Liver (tissue), 9 donors: ENCODE measurements around the gene CDK9. TPM values are rescaled to one million over a fixed set of nuclear protein-coding genes. Genes with fewer than 3 reads are reported as not detected.

Source experiments
- DNase-seq: peaks from one replicate; pipeline ENCODE4 v3.0.0-alpha.2; 2017; ENCODE audit warnings: low spot score
- H3K27ac ChIP-seq, 2 donors: one replicate each; pipeline ENCODE4 v1.7.0; 2013; ENCODE audit warnings: inconsistent platforms in 2 of 2, low read length in 2 of 2, control low read depth in 1 of 2, low read depth in 1 of 2, mild to moderate bottlenecking in 1 of 2
- H3K27me3 ChIP-seq, 4 donors: one replicate each; pipeline versions ENCODE4 v1.6.1 to v1.7.0; 2013; ENCODE audit warnings: low read length in 3 of 4, inconsistent platforms in 1 of 4, mild to moderate bottlenecking in 1 of 4, moderate library complexity in 1 of 4; ENCODE audit not compliant: control insufficient read depth in 4 of 4, insufficient read depth in 4 of 4
- H3K36me3 ChIP-seq, 4 donors: one replicate each; pipeline versions ENCODE4 v1.6.1 to v1.7.0; 2013; ENCODE audit warnings: low read length in 3 of 4, mild to moderate bottlenecking in 3 of 4, low read depth in 1 of 4, moderate library complexity in 1 of 4; ENCODE audit not compliant: control insufficient read depth in 4 of 4, insufficient read depth in 3 of 4
- H3K4me1 ChIP-seq, 4 donors: one replicate each; pipeline versions ENCODE4 v1.6.1 to v1.7.0; 2013; ENCODE audit warnings: low read length in 3 of 4, mild to moderate bottlenecking in 3 of 4, moderate library complexity in 1 of 4; ENCODE audit not compliant: control insufficient read depth in 4 of 4, insufficient read depth in 4 of 4
- H3K4me3 ChIP-seq, 3 donors: one replicate each; pipeline versions ENCODE4 v1.6.1 to v1.7.0; 2013; ENCODE audit warnings: low read length in 3 of 3, control low read depth in 1 of 3, low read depth in 1 of 3, mild to moderate bottlenecking in 1 of 3
- H3K9ac ChIP-seq, 2 donors: one replicate each; pipeline ENCODE4 v1.7.0; 2013; ENCODE audit warnings: low read length in 2 of 2, mild to moderate bottlenecking in 2 of 2, moderate library complexity in 2 of 2, control low read depth in 1 of 2, low read depth in 1 of 2
- H3K9me3 ChIP-seq, 4 donors: one replicate each; pipeline versions ENCODE4 v1.6.1 to v1.7.0; 2013; ENCODE audit warnings: low read length in 3 of 4; ENCODE audit not compliant: control insufficient read depth in 4 of 4
- ATF3 ChIP-seq: IDR thresholded peaks from 2 replicates; pipeline ENCODE4 v1.6.1; 2016; ENCODE audit warnings: antibody characterized with exemption
- EGR1 ChIP-seq, 2 donors: IDR thresholded peaks; 2 replicates each; pipeline ENCODE4 v1.6.1; 2016 to 2018; ENCODE audit warnings: antibody characterized with exemption in 2 of 2, low read depth in 2 of 2
- FOXA1 ChIP-seq: IDR thresholded peaks from 2 replicates; pipeline ENCODE4 v1.6.1; 2016; ENCODE audit warnings: antibody characterized with exemption
- FOXA2 ChIP-seq: IDR thresholded peaks from 2 replicates; pipeline ENCODE4 v1.6.1; 2016; ENCODE audit warnings: antibody characterized with exemption
- GABPA ChIP-seq, 2 donors: IDR thresholded peaks in 1 of 2; conservative IDR thresholded peaks in 1 of 2; 2 replicates each; pipeline ENCODE4 v1.6.1; 2016; ENCODE audit warnings: antibody characterized with exemption in 2 of 2, mild to moderate bottlenecking in 1 of 2, moderate library complexity in 1 of 2
- HNF4A ChIP-seq, 2 donors: conservative IDR thresholded peaks; 2 replicates each; pipeline ENCODE4 v1.6.1; 2016; ENCODE audit warnings: antibody characterized with exemption in 2 of 2, mild to moderate bottlenecking in 2 of 2
- HNF4G ChIP-seq: IDR thresholded peaks from 2 replicates; pipeline ENCODE4 v1.6.1; 2016; ENCODE audit warnings: antibody characterized with exemption
- JUND ChIP-seq, 2 donors: IDR thresholded peaks; 2 replicates each; pipeline ENCODE4 v1.6.1; 2016; ENCODE audit warnings: antibody characterized with exemption in 2 of 2
- NR2F2 ChIP-seq: IDR thresholded peaks from 2 replicates; pipeline ENCODE4 v1.6.1; 2016; ENCODE audit warnings: antibody characterized with exemption
- RAD21 ChIP-seq, 2 donors: IDR thresholded peaks; 2 replicates each; pipeline ENCODE4 v1.6.1; 2016; ENCODE audit warnings: antibody characterized with exemption in 2 of 2, mild to moderate bottlenecking in 2 of 2
- REST ChIP-seq: IDR thresholded peaks from 2 replicates; pipeline ENCODE4 v1.6.1; 2016; ENCODE audit warnings: antibody characterized with exemption, mild to moderate bottlenecking
- RXRA ChIP-seq, 2 donors: IDR thresholded peaks; 2 replicates each; pipeline ENCODE4 v1.6.1; 2017 to 2018; ENCODE audit warnings: antibody characterized with exemption in 2 of 2, mild to moderate bottlenecking in 1 of 2
- SP1 ChIP-seq: IDR thresholded peaks from 2 replicates; pipeline ENCODE4 v1.6.1; 2018; ENCODE audit warnings: antibody characterized with exemption, mild to moderate bottlenecking
- TAF1 ChIP-seq: conservative IDR thresholded peaks from 2 replicates; pipeline ENCODE4 v1.6.1; 2016; ENCODE audit warnings: antibody characterized with exemption, mild to moderate bottlenecking
- YY1 ChIP-seq: IDR thresholded peaks from 2 replicates; pipeline ENCODE4 v1.6.1; 2016; ENCODE audit warnings: antibody characterized with exemption, mild to moderate bottlenecking
- WGBS: extraction: QIAGEN DNeasy Blood & Tissue Kit; methylation state at CpG from one replicate; pipeline ENCODE4 v1.1.7; 2013; 5-methylcytosine and 5-hydroxymethylcytosine counted together
- polyA plus RNA-seq, 2 donors: library from polyadenylated mRNA; stranded (reverse) in 1 of 2; unstranded in 1 of 2; fragments of 200-250 nt in 1 of 2; fragments of >200 nt in 1 of 2; fragmentation: Nextera tagmentation in 1 of 2; extraction: Ambion mirVana in 1 of 2; gene quantifications; one replicate each; pipeline versions ENCODE4 v1.2.1 to v1.2.3, GENCODE V29; 2013 to 2015
- total RNA-seq, 2 donors: library from RNA; depleted of rRNA; stranded (reverse); fragments of >200 nt; gene quantifications; one replicate each; pipeline ENCODE4 v1.2.3, GENCODE V29; 2014
- TF ChIP-seq, protein P1 (sequence below): fragments of 150-350 bp; IDR thresholded peaks from 2 replicates; pipeline ENCODE4 v1.5.1; 2017; ENCODE audit warnings: improper control_type of control experiment, low read depth, low read length; ENCODE audit not compliant: missing input control
- TF ChIP-seq, protein P2 (sequence below): IDR thresholded peaks from 2 replicates; pipeline ENCODE4 v1.6.1; 2016; ENCODE audit warnings: antibody characterized with exemption
- donor health status: healthy.
- donor health status: healthy.
- donor health status: healthy.
- donor health status: healthy.
- donor health status: healthy.

The CDK9 gene
- total and polyA plus RNA-seq, 4 donors: 31.8 to 41.4 (median 36.8) TPM

DNA sequence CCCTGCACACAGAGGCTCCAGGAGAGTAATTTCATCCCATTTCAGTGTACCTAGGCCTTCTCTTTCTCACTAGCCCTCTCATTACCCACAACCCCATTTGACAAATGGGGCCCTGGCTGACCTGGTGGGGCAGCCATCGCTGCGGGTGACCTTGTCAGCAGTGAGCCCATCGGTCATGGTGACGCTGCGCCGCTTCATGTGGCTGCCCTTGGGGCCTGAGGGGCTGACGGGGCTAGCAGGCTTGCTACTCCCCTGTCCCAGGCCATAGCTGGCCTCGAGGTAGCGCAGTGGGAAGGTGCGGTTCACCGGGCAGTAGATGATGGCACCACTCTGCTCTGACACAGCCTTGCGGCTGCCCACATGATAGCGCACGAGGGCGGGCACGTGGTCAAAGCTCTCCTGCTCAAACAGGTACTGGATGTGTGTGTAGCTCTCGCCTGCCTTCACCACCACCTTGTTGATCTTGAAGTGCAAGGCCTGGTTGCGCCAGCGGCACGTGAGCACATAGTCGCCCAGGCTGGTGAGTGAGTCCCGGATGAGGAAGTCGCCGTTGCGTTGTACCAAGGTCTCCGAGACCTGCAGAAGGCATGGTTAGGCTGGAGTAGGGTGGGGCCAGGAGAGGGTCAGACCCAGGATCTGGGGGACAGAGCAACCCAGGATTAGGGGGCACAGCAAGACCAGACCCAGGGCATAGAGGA, 36.6 kb upstream of the CDK9 start:
- H3K27ac ChIP-seq: no peak overlapping the region
- no peak for DNase-seq
- no peak for TF ChIP-seq YY1
- no peak for TF ChIP-seq REST
- TF ChIP-seq, protein P1, sequence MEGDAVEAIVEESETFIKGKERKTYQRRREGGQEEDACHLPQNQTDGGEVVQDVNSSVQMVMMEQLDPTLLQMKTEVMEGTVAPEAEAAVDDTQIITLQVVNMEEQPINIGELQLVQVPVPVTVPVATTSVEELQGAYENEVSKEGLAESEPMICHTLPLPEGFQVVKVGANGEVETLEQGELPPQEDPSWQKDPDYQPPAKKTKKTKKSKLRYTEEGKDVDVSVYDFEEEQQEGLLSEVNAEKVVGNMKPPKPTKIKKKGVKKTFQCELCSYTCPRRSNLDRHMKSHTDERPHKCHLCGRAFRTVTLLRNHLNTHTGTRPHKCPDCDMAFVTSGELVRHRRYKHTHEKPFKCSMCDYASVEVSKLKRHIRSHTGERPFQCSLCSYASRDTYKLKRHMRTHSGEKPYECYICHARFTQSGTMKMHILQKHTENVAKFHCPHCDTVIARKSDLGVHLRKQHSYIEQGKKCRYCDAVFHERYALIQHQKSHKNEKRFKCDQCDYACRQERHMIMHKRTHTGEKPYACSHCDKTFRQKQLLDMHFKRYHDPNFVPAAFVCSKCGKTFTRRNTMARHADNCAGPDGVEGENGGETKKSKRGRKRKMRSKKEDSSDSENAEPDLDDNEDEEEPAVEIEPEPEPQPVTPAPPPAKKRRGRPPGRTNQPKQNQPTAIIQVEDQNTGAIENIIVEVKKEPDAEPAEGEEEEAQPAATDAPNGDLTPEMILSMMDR: no peak
- no peak for TF ChIP-seq ATF3
- no peak for TF ChIP-seq NR2F2
- no peak for TF ChIP-seq SP1
- TF ChIP-seq RXRA (IDR thresholded peaks at IDR 0.05): no peak
- TF ChIP-seq HNF4G: no peak
- no peak for TF ChIP-seq JUND (IDR thresholded peaks at IDR 0.05)
- no peak for TF ChIP-seq HNF4A (conservative IDR thresholded peaks at IDR 0.05)
- no peak for TF ChIP-seq TAF1
- no peak for TF ChIP-seq RAD21 (IDR thresholded peaks at IDR 0.05)
- TF ChIP-seq FOXA1: no peak
- no peak for TF ChIP-seq FOXA2
- no peak for TF ChIP-seq EGR1 (IDR thresholded peaks at IDR 0.05; ENCODE audit: low read depth in 2 of 2)
- TF ChIP-seq GABPA (IDR thresholded peaks at IDR 0.05 in 1 of 2, conservative IDR thresholded peaks at IDR 0.05 in 1 of 2): no peak
- TF ChIP-seq, protein P2, sequence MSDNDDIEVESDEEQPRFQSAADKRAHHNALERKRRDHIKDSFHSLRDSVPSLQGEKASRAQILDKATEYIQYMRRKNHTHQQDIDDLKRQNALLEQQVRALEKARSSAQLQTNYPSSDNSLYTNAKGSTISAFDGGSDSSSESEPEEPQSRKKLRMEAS: no peak
- H3K4me1 ChIP-seq: peaks cover 0 to 2% (median 0%) of the 10 kb centered on the region in 4 donors
- no peak overlapping the region for H3K9ac ChIP-seq
- H3K27me3 ChIP-seq: no peaks in the 10 kb centered on the region
- no peaks in the 10 kb centered on the region for H3K9me3 ChIP-seq
- no peak overlapping the region for H3K4me3 ChIP-seq
- peaks cover 0 to 6% (median 2%) of the 10 kb centered on the region in 4 donors for H3K36me3 ChIP-seq
- 90% methylated on average over 26 of the region's 26 CpGs for WGBS
